Right lobe of liver (tissue), 6 donors: ENCODE data around the gene ZNF438. TPM values are rescaled to one million over a fixed set of nuclear protein-coding genes. Genes with fewer than 3 reads are reported as not detected.

Experiments used
- ATAC-seq, 4 donors: fragments of 200-7000 bp; cut with Tn5 transposase; one replicate each; pipeline ENCODE4 v1.9.1; 2020; ENCODE audit warnings: mild to moderate bottlenecking in 4 of 4, moderate library complexity in 4 of 4
- DNase-seq, 3 donors: peaks; one replicate each; pipeline ENCODE4 v3.0.0-alpha.2; 2020
- H3K27ac ChIP-seq, 3 donors: fragments of 200-600 bp; one replicate each; pipeline ENCODE4 v1.8.0; 2022
- H3K27me3 ChIP-seq, 2 donors: fragments of 200-600 bp; one replicate each; pipeline ENCODE4 v1.8.0; 2022
- H3K36me3 ChIP-seq, 4 donors: fragments of 200-600 bp; sonication (generic) in 1 of 4; one replicate each; pipeline versions ENCODE4 v1.5.1 to v1.8.0; 2017 to 2022; ENCODE audit warnings: control low read depth in 1 of 4
- H3K4me1 ChIP-seq, 4 donors: fragments of 200-600 bp; sonication (generic) in 1 of 4; one replicate each; pipeline versions ENCODE4 v1.5.1 to v1.8.0; 2017 to 2022; ENCODE audit warnings: control low read depth in 1 of 4
- H3K4me3 ChIP-seq, 3 donors: fragments of 200-600 bp; one replicate each; pipeline ENCODE4 v1.8.0; 2022
- H3K9me3 ChIP-seq, 4 donors: fragments of 200-600 bp; sonication (generic) in 1 of 4; one replicate each; pipeline versions ENCODE4 v1.5.1 to v1.8.0; 2017 to 2022; ENCODE audit warnings: control low read depth in 1 of 4
- POLR2A ChIP-seq: fragments of 450-650 bp; IDR thresholded peaks from one replicate; pipeline ENCODE4 v1.6.1; 2017; ENCODE audit warnings: antibody characterized with exemption, mild to moderate bottlenecking
- WGBS: methylation state at CpG from one replicate; pipeline ENCODE4 v1.1.6; 2018; ENCODE audit warnings: low coverage, low lambda C conversion rate; ENCODE audit not compliant: insufficient coverage; ENCODE audit errors: missing lambda C conversion rate; 5-methylcytosine and 5-hydroxymethylcytosine counted together
- intact Hi-C, 2 donors: fragments of 100-400 bp; cut with DNase I; formaldehyde crosslinking; loops; one replicate each; pipeline versions ENCODE4 v1.11.2 to v1.14.1; 2022
- total RNA-seq, 6 experiments: library from RNA; depleted of rRNA in 2 of 6; stranded (reverse); fragments of >200 nt in 2 of 6; fragmentation: NEBNext Ultra II Directional in 3 of 6; extraction: Animal tissue kit (Norgen Biotek cat#: 25700) in 3 of 6; gene quantifications; one replicate each; pipeline versions ENCODE4 v1.1.0 to v1.2.4, GENCODE V29; 2016 to 2023
- TF ChIP-seq, protein P1 (sequence below), 4 donors: fragments of 200-600 bp in 3 of 4; fragments of 450-650 bp in 1 of 4; IDR thresholded peaks; one replicate each; pipeline versions ENCODE4 v1.5.1 to v1.8.0; 2016 to 2022; ENCODE audit warnings: antibody characterized with exemption in 4 of 4, mild to moderate bottlenecking in 2 of 4
- donor health status: DM: no; HTN: yes; CAD: no.
- donor health status: DM: no; HTN: no; CAD: no.
- donor health status: DM: no; HTN: no; CAD: no.
- donor health status: DM: no; HTN: yes; CAD: no.
- donor health status: DM: no; HTN: yes; CAD: no.

Gene ZNF438
- total RNA-seq, 6 experiments from 2014 or later = 2.5 to 5.2 (median 3.3) TPM

GRCh38 chr10:30977385-30977784, 54.3 kb downstream of the ZNF438 start:
- H3K27me3 ChIP-seq = no peaks in the 10 kb centered on the region
- no peak overlapping the region for H3K4me3 ChIP-seq
- H3K36me3 ChIP-seq = no peaks in the 10 kb centered on the region
- intact Hi-C loops = no loop called here
- no peak for TF ChIP-seq POLR2A
- TF ChIP-seq, protein P1, sequence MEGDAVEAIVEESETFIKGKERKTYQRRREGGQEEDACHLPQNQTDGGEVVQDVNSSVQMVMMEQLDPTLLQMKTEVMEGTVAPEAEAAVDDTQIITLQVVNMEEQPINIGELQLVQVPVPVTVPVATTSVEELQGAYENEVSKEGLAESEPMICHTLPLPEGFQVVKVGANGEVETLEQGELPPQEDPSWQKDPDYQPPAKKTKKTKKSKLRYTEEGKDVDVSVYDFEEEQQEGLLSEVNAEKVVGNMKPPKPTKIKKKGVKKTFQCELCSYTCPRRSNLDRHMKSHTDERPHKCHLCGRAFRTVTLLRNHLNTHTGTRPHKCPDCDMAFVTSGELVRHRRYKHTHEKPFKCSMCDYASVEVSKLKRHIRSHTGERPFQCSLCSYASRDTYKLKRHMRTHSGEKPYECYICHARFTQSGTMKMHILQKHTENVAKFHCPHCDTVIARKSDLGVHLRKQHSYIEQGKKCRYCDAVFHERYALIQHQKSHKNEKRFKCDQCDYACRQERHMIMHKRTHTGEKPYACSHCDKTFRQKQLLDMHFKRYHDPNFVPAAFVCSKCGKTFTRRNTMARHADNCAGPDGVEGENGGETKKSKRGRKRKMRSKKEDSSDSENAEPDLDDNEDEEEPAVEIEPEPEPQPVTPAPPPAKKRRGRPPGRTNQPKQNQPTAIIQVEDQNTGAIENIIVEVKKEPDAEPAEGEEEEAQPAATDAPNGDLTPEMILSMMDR (IDR thresholded peaks at IDR 0.05) = no peak
- ATAC-seq = no peak
- H3K4me1 ChIP-seq = peaks cover 0 to 9% (median 0%) of the 10 kb centered on the region in 4 donors
- H3K27ac ChIP-seq = no peak overlapping the region
- no peaks in the 10 kb centered on the region for H3K9me3 ChIP-seq
- DNase-seq = no peak
- WGBS = 94% methylated on average over 7 of the region's 8 CpGs

GRCh38 chr10:30974773-30975415, 56.8 kb downstream of the ZNF438 start:
- DNase-seq (no peak), ATAC-seq (no peak)
- H3K36me3 ChIP-seq = no peaks in the 10 kb centered on the region
- TF ChIP-seq, protein P1 (IDR thresholded peaks at IDR 0.05) = no peak
- no peak for TF ChIP-seq POLR2A
- no peak overlapping the region for H3K4me3 ChIP-seq
- H3K9me3 ChIP-seq = no peaks in the 10 kb centered on the region
- H3K4me1 ChIP-seq = no peaks in the 10 kb centered on the region
- no peak overlapping the region for H3K27ac ChIP-seq
- WGBS = no CpG with 5 or more reads among the region's 1 CpG
- intact Hi-C loops = no loop called here
- H3K27me3 ChIP-seq = no peaks in the 10 kb centered on the region

GRCh38 chr10:30974355-30974754, 57.3 kb downstream of the ZNF438 start:
- Histone ChIP-seq H3K36me3 (no peaks in the 10 kb centered on the region), H3K4me1 (no peaks in the 10 kb centered on the region), H3K27ac (no peak overlapping the region), H3K9me3 (no peaks in the 10 kb centered on the region), H3K27me3 (no peaks in the 10 kb centered on the region), H3K4me3 (no peak overlapping the region)
- WGBS = 92% methylated on average over 5 of the region's 5 CpGs
- no peak for DNase-seq
- TF ChIP-seq, protein P1 (IDR thresholded peaks at IDR 0.05) = no peak
- TF ChIP-seq POLR2A = no peak
- intact Hi-C loops = no loop called here
- no peak for ATAC-seq

DNA sequence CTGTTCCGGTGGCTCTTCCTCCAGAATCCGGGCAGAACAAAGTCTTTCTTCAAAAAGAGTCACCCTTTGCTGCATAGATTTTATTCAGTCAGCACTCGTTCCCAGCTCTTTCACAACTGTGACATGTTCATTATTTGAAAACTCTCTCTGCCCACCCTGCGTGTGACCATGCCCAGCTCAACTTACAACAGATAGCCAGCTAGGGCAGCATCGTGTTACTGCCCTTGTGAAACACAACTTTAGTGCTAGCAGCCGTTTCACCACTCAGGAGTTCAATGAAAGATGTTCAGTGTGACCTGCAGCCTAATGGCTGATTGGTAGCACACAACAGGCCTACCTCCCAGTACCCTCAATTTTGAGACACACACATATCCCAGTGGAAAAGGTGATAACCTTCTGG, 57.9 kb downstream of the ZNF438 start:
- H3K27ac ChIP-seq = no peak overlapping the region
- intact Hi-C loops = no loop called here
- no peak for ATAC-seq
- H3K9me3 ChIP-seq = no peaks in the 10 kb centered on the region
- WGBS = 69% methylated on average over 6 of the region's 6 CpGs
- H3K27me3 ChIP-seq = no peaks in the 10 kb centered on the region
- no peak for DNase-seq
- H3K4me1 ChIP-seq = no peaks in the 10 kb centered on the region
- H3K4me3 ChIP-seq = no peak overlapping the region
- H3K36me3 ChIP-seq = no peaks in the 10 kb centered on the region
- no peak for TF ChIP-seq POLR2A
- TF ChIP-seq, protein P1 (IDR thresholded peaks at IDR 0.05) = no peak
